H1 (cell line): ENCODE data around the gene PGAP2. TPM values are rescaled to one million over a fixed set of nuclear protein-coding genes. Genes with fewer than 3 reads are reported as not detected.

ENCODE experiments used
- CTCF ChIA-PET: fragments of 300-600 bp; sonication (Branson Sonifier 250); formaldehyde crosslinking; loops from one replicate; lab custom pipeline; 2021; ENCODE audit not compliant: partially characterized antibody; lab: Charles Lee
- POLR2A ChIA-PET: fragments of 300-600 bp; sonication (Branson Sonifier 250); formaldehyde crosslinking; loops from one replicate; lab custom pipeline; 2021; ENCODE audit warnings: inconsistent platforms; ENCODE audit not compliant: partially characterized antibody; lab: Charles Lee
- DNase-seq, 2 experiments: peaks; one replicate each; pipeline versions ENCODE4 v3.0.0 to v3.0.0-alpha.2; 2010 to 2022; ENCODE audit warnings: low spot score in 2 of 2, low read depth in 1 of 2, mixed read lengths in 1 of 2
- FAIRE-seq: peaks from 2 replicates; lab custom pipeline; 2011; peaks lifted over from hg19 to GRCh38; lab: Jason Lieb, UNC
- H2AFZ ChIP-seq: 2 replicates; pipeline ENCODE4 v1.8.1; 2012; ENCODE audit warnings: low read length, inconsistent platforms
- H2AK5ac ChIP-seq: 2 replicates; pipeline ENCODE4 v1.6.1; 2013; ENCODE audit warnings: low read depth, low read length
- H2BK120ac ChIP-seq: replicated peaks from 2 replicates; pipeline ENCODE3; 2013; ENCODE audit warnings: low read depth, low read length, inconsistent platforms
- H2BK12ac ChIP-seq: 2 replicates; pipeline ENCODE4 v1.6.1; 2013; ENCODE audit warnings: low read depth, low read length
- H2BK15ac ChIP-seq: 2 replicates; pipeline ENCODE4 v1.6.1; 2013; ENCODE audit warnings: low read length
- H2BK20ac ChIP-seq: 2 replicates; pipeline ENCODE4 v1.6.1; 2013; ENCODE audit warnings: low read length
- H2BK5ac ChIP-seq: 2 replicates; pipeline ENCODE4 v1.6.1; 2013; ENCODE audit warnings: low read depth, low read length
- H3K14ac ChIP-seq: 2 replicates; pipeline ENCODE4 v1.6.1; 2013; ENCODE audit warnings: inconsistent platforms; ENCODE audit not compliant: insufficient read length
- H3K18ac ChIP-seq: 2 replicates; pipeline ENCODE4 v1.6.1; 2013; ENCODE audit warnings: low read length; ENCODE audit errors: extremely low read depth
- H3K23ac ChIP-seq: 2 replicates; pipeline ENCODE4 v1.6.1; 2013; ENCODE audit warnings: inconsistent platforms; ENCODE audit not compliant: insufficient read length
- H3K23me2 ChIP-seq: 2 replicates; pipeline ENCODE4 v1.6.1; 2013; ENCODE audit warnings: low read depth, low read length
- H3K27ac ChIP-seq: 2 replicates; pipeline ENCODE4 v1.6.1; 2011; ENCODE audit warnings: low read depth, low read length, inconsistent platforms
- H3K27me3 ChIP-seq, 4 experiments: replicated peaks in 1 of 4; 1 replicate in 1 of 4; 2 replicates in 3 of 4; pipeline versions ENCODE4 v1.6.1 to v1.8.1; 2011 to 2013; ENCODE audit warnings: low read length in 3 of 4, mild to moderate bottlenecking in 3 of 4, inconsistent platforms in 2 of 4, mixed read lengths in 2 of 4, moderate library complexity in 1 of 4; ENCODE audit not compliant: control insufficient read depth in 3 of 4, insufficient read depth in 3 of 4; ENCODE audit errors: extremely low read depth in 1 of 4
- H3K36me3 ChIP-seq, 4 experiments: 2 replicates each; pipeline versions ENCODE4 v1.6.1 to v1.8.1; 2011 to 2013; ENCODE audit warnings: mild to moderate bottlenecking in 4 of 4, low read length in 3 of 4, moderate library complexity in 2 of 4, control low read depth in 1 of 4, inconsistent platforms in 1 of 4; ENCODE audit not compliant: insufficient read depth in 4 of 4, control insufficient read depth in 2 of 4
- H3K4ac ChIP-seq: replicated peaks from 2 replicates; pipeline ENCODE3; 2013; ENCODE audit warnings: low read length, low read depth, mixed read lengths, inconsistent platforms; ENCODE audit not compliant: insufficient read length
- H3K4me1 ChIP-seq, 4 experiments: replicated peaks in 1 of 4; 1 replicate in 1 of 4; 2 replicates in 3 of 4; pipeline versions ENCODE4 v1.6.1 to v1.8.1; 2011 to 2013; ENCODE audit warnings: low read length in 3 of 4, inconsistent platforms in 2 of 4, mixed read lengths in 1 of 4; ENCODE audit not compliant: insufficient read depth in 4 of 4, control insufficient read depth in 3 of 4
- H3K4me2 ChIP-seq, 2 experiments: 2 replicates each; pipeline versions ENCODE4 v1.6.1 to v1.8.1; 2011 to 2013; ENCODE audit warnings: low read depth in 2 of 2, low read length in 2 of 2, control low read depth in 1 of 2, inconsistent platforms in 1 of 2, mild to moderate bottlenecking in 1 of 2; ENCODE audit not compliant: insufficient read depth in 1 of 2
- H3K4me3 ChIP-seq, 4 experiments: fragments of 200-600, 300-600 bp in 1 of 4; sonication (generic), shearing (Covaris generic), sonication (Bioruptor Twin) in 1 of 4; 2 replicates each; pipeline versions ENCODE4 v1.5.1 to v1.8.1; 2011 to 2016; ENCODE audit warnings: low read length in 4 of 4, low read depth in 3 of 4, control low read depth in 2 of 4, inconsistent platforms in 2 of 4, mild to moderate bottlenecking in 2 of 4, mixed read lengths in 1 of 4, moderate library complexity in 1 of 4; ENCODE audit not compliant: insufficient read depth in 2 of 4; ENCODE audit errors: extremely low read depth in 1 of 4
- H3K56ac ChIP-seq: replicated peaks from 2 replicates; pipeline ENCODE3; 2013; ENCODE audit warnings: low read depth, mild to moderate bottlenecking, mixed read lengths, low read length, inconsistent platforms; ENCODE audit not compliant: insufficient read length
- H3K79me1 ChIP-seq: 2 replicates; pipeline ENCODE4 v1.6.1; 2013; ENCODE audit warnings: low read depth, low read length, control low read depth
- H3K79me2 ChIP-seq, 2 experiments: 2 replicates each; pipeline versions ENCODE4 v1.6.1 to v1.8.1; 2012 to 2013; ENCODE audit warnings: low read length in 2 of 2, mild to moderate bottlenecking in 2 of 2, inconsistent platforms in 1 of 2; ENCODE audit not compliant: insufficient read depth in 2 of 2, control insufficient read depth in 1 of 2
- H3K9ac ChIP-seq, 4 experiments: replicated peaks in 1 of 4; 1 replicate in 1 of 4; 2 replicates in 3 of 4; pipeline versions ENCODE4 v1.6.1 to v1.8.1; 2011 to 2013; ENCODE audit warnings: low read depth in 3 of 4, low read length in 3 of 4, control low read depth in 2 of 4, mild to moderate bottlenecking in 2 of 4, moderate library complexity in 2 of 4, inconsistent platforms in 1 of 4; ENCODE audit errors: extremely low read depth in 1 of 4
- H3K9me3 ChIP-seq, 2 experiments: 2 replicates each; pipeline versions ENCODE4 v1.6.1 to v1.8.1; 2012 to 2013; ENCODE audit warnings: mild to moderate bottlenecking in 2 of 2, moderate library complexity in 2 of 2, control low read depth in 1 of 2, inconsistent platforms in 1 of 2, low read depth in 1 of 2, low read length in 1 of 2, mixed read lengths in 1 of 2; ENCODE audit not compliant: insufficient read depth in 2 of 2
- H4K20me1 ChIP-seq, 2 experiments: replicated peaks in 1 of 2; 2 replicates each; pipeline versions ENCODE3 to v1.8.1; 2011 to 2013; ENCODE audit warnings: inconsistent platforms in 2 of 2, low read length in 2 of 2, mild to moderate bottlenecking in 1 of 2; ENCODE audit not compliant: insufficient read depth in 2 of 2, control insufficient read depth in 1 of 2
- H4K5ac ChIP-seq: 2 replicates; pipeline ENCODE4 v1.6.1; 2013; ENCODE audit warnings: low read length, low read depth, mixed read lengths, inconsistent platforms; ENCODE audit not compliant: insufficient read length
- H4K8ac ChIP-seq: 2 replicates; pipeline ENCODE4 v1.8.0; 2013; ENCODE audit warnings: mild to moderate bottlenecking, moderate library complexity, low read length, inconsistent platforms; ENCODE audit not compliant: insufficient read depth; ENCODE audit errors: extremely low read depth
- H4K91ac ChIP-seq: replicated peaks from 2 replicates; pipeline ENCODE3; 2013; ENCODE audit warnings: low read length, mixed read lengths, inconsistent platforms; ENCODE audit not compliant: insufficient read length
- BACH1 ChIP-seq: IDR thresholded peaks from 2 replicates; pipeline ENCODE4 v1.6.1; 2012; ENCODE audit warnings: low read length, improper control_type of control experiment
- HDAC2 ChIP-seq, 2 experiments: fragments of 300-600 bp in 1 of 2; sonication (generic) in 1 of 2; IDR thresholded peaks; 2 replicates each; pipeline ENCODE4 v1.6.1; 2011 to 2012; ENCODE audit warnings: low read depth in 2 of 2, low read length in 2 of 2, mild to moderate bottlenecking in 2 of 2, moderate library complexity in 2 of 2, borderline replicate concordance in 1 of 2, inconsistent platforms in 1 of 2
- RAD21 ChIP-seq, 2 experiments: IDR thresholded peaks in 1 of 2; conservative IDR thresholded peaks in 1 of 2; 2 replicates each; pipeline ENCODE4 v1.6.1; 2011; ENCODE audit warnings: low read depth in 2 of 2, low read length in 2 of 2, improper control_type of control experiment in 1 of 2, inconsistent platforms in 1 of 2, mild to moderate bottlenecking in 1 of 2, moderate library complexity in 1 of 2
- RNF2 ChIP-seq: fragments of 200-900, 300-1000 bp; sonication (generic); IDR thresholded peaks from 2 replicates; pipeline ENCODE4 v1.7.1; 2016; ENCODE audit warnings: borderline replicate concordance, low read depth, mild to moderate bottlenecking, antibody characterized with exemption, low read length; ENCODE audit not compliant: poor library complexity, severe bottlenecking; ENCODE audit errors: missing control alignments
- WGBS, 2 experiments: shearing (Covaris generic) in 1 of 2; methylation state at CpG; one replicate each; pipeline versions ENCODE4 v1.1.6 to v1.1.7; 2013 to 2015; ENCODE audit warnings: low lambda C conversion rate in 2 of 2, mixed read lengths in 2 of 2, inconsistent platforms in 1 of 2, low coverage in 1 of 2, missing lambda C conversion rate in 1 of 2; ENCODE audit not compliant: insufficient replicate concordance in 2 of 2, insufficient coverage in 1 of 2, insufficient read length in 1 of 2; ENCODE audit errors: extremely low coverage in 1 of 2, missing lambda C conversion rate in 1 of 2; 5-methylcytosine and 5-hydroxymethylcytosine counted together
- polyA plus RNA-seq, 7 experiments: library from polyadenylated mRNA; depleted of rRNA in 3 of 7; stranded (reverse) in 5 of 7; unstranded in 2 of 7; fragments of >200 nt in 5 of 7; fragments of 200-250 nt in 2 of 7; gene quantifications; 1 replicate in 5 of 7; 2 replicates in 1 of 7; 4 replicates in 1 of 7; pipeline versions ENCODE4 v1.2.1 to v1.2.3, GENCODE V29; 2011 to 2013; ENCODE audit warnings: missing spikeins in 2 of 7, mixed read lengths in 2 of 7
- total RNA-seq: library from RNA; stranded (reverse); fragmentation: NEBNext Ultra II Directional; extraction: Animal tissue kit (Norgen Biotek cat#: 25700); gene quantifications from 2 replicates; pipeline ENCODE4 v1.2.1, GENCODE V29; 2021

The PGAP2 gene
- total and polyA plus RNA-seq, 2 of the 8 experiments (the other 6 are each of a cell fraction or from before 2014, with no cell fraction given) = 56.5 to 106 TPM

GRCh38 chr11:3775736-3776406 is 32.5 kb upstream of the PGAP2 start:
- Histone ChIP-seq H3K4me3 (no peak overlapping the region), H3K23ac (no peak overlapping the region), H3K9me3 (no peaks in the 10 kb centered on the region), H2BK20ac (no peak overlapping the region), H3K27ac (no peak overlapping the region), H2BK12ac (no peak overlapping the region), H3K14ac (no peak overlapping the region), H3K56ac (no peak overlapping the region), H3K79me2 (peaks cover 0 to 1% of the 10 kb centered on the region in 2 experiments; a peak in 1 of 4 replicates), H4K8ac (no peak overlapping the region), H4K20me1 (peaks cover 2% of the 10 kb centered on the region in 2 experiments), H4K91ac (no peak overlapping the region), H2BK15ac (no peak overlapping the region), H3K4ac (no peak overlapping the region), H3K27me3 (no peaks in the 10 kb centered on the region), H3K23me2 (no peaks in the 10 kb centered on the region), H2BK5ac (no peak overlapping the region), H2AFZ (no peak overlapping the region), H3K4me1 (no peaks in the 10 kb centered on the region), H3K36me3 (peaks cover 14 to 87% (median 64%) of the 10 kb centered on the region in 4 experiments), H4K5ac (no peak overlapping the region), H3K18ac (no peak overlapping the region), H3K4me2 (no peak overlapping the region), H3K79me1 (no peaks in the 10 kb centered on the region), H2BK120ac (no peak overlapping the region), H3K9ac (no peak overlapping the region), H2AK5ac (no peak overlapping the region)
- no peak for FAIRE-seq
- CTCF ChIA-PET = interaction anchor here (0.6 to 2.4 kb wide), 8 partner anchors 10 to 296 kb away, joined by 3 to 16 read pairs (median 3); partner anchors contain the start of genes PGAP2 and RHOG
- POLR2A ChIA-PET = interaction anchor here (1.1 kb wide), 1 partner anchor 13 kb away, joined by 3 read pairs; no protein-coding TSS in a partner anchor
- TF ChIP-seq RAD21 (IDR thresholded peaks at IDR 0.05 in 1 of 2, conservative IDR thresholded peaks at IDR 0.05 in 1 of 2; ENCODE audit: low read depth in 2 of 2, low read length in 2 of 2) (peak in 1 of 2 experiments; percentile 12; a peak in 1 of 4 replicates), RNF2 (no peak), BACH1 (no peak), HDAC2 (IDR thresholded peaks at IDR 0.05; ENCODE audit: borderline replicate concordance in 1 of 2, low read depth in 2 of 2, low read length in 2 of 2) (no peak)
- WGBS, 2 experiments = 95% methylated on average over 7 of the region's 7 CpGs; no CpG with 5 or more reads in 1 of the 2 experiments
- no peak for DNase-seq
